Activated CD8-positive, alpha-beta memory T cell treated with anti-CD3 and anti-CD28 coated beads for 24 hours (primary cell): Measurements from ENCODE around the gene SMTNL1.

ENCODE experiments used
- DNase-seq: peaks from one replicate; pipeline ENCODE4 v3.0.0-alpha.2; 2020

The SMTNL1 gene

GRCh38 chr11:57545883-57546282 lies 8.5 kb downstream of the SMTNL1 start:
- DNase-seq, result no peak

- DNase-seq, result no peak
These were observed 9.1 kb downstream of the SMTNL1 start for GRCh38 chr11:57546451-57546850.

DNA sequence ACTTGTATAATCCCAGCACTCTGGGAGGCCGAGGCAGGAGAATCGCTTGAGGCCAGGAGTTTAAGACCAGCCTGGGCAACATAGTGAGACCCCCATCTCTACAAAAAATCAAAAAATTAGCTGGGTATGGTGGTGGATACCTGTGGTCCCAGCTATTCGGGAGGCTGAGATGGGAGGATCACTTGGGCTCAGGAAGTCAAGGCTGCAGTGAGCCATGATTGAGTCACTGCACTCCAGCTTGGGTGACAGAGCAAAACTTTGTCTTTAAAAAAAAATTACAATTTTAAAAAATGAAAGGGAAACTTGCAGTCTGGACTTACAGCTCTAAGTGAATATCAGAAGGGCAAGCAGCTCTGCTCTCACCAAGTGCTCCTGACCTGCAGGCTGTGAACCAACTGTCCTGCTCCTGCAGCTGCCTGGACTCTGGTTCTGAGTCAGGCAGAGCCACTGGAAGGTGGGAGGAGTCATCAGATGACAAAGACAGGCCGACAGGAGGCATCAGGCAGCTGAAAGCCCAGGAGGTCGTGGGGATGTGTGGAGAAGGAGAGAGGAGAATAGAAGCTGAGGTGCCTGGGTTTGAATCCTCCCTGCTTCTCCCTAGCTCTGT lies 9.6 kb downstream of the SMTNL1 start:
- no peak for DNase-seq

DNA sequence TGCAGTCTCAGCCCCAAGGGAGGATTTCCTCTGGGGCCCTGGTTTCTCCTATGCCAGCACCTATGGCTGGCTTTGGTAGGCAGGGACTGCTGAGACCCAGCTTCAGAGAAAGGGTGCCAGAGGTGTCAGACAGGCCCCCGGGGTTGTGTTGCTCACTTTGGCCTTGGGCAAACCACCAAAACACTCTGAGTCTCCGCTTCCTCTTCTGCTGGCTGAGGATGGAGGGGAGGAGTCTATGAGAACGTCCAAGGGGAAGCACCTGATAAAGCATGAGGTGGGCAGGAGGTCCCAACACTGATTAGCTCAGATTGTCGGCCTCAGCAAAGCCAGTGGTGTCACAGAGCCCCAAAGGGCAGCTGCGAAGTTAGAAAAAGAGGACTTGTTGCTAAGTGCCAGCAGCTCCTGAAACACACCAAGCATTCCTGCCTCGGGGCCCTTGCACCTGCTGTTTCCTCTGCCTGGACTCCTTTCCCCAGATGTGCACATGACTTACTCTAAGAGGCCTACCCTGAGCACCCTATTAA lies 10.5 kb downstream of the SMTNL1 start:
- no peak for DNase-seq

GRCh38 chr11:57549983-57550382 lies 12.6 kb downstream of the SMTNL1 start:
- DNase-seq, result no peak

GRCh38 chr11:57551941-57552340 lies 14.5 kb downstream of the SMTNL1 start:
- DNase-seq, result no peak

DNA sequence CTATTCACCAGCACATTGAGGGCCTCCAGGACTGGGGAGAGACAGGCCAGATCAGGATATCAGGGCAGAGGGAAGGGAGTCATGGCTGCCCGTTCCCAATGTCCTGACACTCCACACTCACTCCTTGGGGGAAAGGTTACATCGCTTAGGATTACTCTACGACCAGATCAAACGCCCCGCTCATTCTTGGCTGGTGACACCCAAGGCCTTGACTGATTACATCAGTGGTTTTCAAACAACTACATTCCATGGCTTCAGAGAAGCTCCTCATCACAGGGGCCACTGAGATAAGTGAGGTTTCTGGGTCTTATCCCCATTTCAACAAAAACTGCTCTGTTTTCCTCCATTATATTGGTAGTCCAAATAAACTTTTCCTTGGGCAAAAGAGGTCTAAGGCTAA lies 15.1 kb downstream of the SMTNL1 start:
- no peak for DNase-seq

GRCh38 chr11:57555393-57555792 lies 18.0 kb downstream of the SMTNL1 start:
- no peak for DNase-seq

GRCh38 chr11:57556041-57556440 lies 18.6 kb downstream of the SMTNL1 start:
- no peak for DNase-seq

GRCh38 chr11:57560146-57560545 lies 22.8 kb downstream of the SMTNL1 start:
- no peak for DNase-seq

DNA sequence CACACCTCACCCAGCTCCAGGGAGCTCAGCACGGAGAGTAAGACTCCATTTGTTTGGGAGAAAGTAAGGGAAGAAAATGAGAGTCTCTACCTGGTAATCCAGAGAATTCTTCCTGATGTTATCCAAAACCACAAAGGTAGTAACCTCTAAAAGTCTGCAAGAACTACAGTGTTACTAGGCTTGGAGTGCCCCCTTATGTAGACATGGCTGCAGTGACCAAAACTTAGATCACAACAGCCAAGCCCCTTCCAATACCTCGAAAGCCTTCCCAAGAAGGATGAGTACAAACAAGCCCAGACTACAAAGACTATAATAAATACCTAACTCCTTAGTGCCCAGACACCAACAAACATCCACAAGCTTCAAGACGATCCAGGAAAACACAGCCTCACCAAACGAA lies 25.2 kb downstream of the SMTNL1 start:
- no peak for DNase-seq

GRCh38 chr11:57566005-57566904 lies 28.9 kb downstream of the SMTNL1 start:
- peak; percentile 76 for DNase-seq

- no peak for DNase-seq
These were observed 29.6 kb downstream of the SMTNL1 start for GRCh38 chr11:57566905-57567514.

GRCh38 chr11:57567515-57568329 lies 30.3 kb downstream of the SMTNL1 start, which contains the start of gene UBE2L6:
Gene UBE2L6, minus strand, starts transcription at chr11:57567672. Its CDS starts 61 bp downstream, at chr11:57567611.
- DNase-seq, result peak; percentile 88

DNA sequence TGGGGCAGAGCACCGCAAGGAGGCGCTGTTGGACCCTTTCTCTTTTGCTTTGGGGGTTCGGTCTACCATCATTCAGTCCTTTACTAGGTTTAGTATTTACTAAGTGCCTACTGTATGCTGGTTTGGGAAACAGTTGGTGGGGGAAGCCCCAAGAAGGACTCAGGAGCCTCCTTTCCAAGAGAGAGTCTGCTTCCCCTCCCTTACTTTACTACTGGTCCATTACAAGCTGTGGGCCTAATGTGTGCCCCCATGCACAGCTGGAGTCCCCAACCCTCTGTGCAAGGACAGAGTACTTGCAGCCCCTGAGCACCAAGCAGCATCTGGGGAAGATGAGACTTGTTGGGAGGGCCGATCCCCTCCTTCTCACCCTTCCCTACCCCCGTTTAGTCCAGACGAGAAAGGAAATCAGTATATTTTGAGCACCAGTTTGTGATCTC lies 31.0 kb downstream of the SMTNL1 start:
- DNase-seq, result peak; percentile 97

DNA sequence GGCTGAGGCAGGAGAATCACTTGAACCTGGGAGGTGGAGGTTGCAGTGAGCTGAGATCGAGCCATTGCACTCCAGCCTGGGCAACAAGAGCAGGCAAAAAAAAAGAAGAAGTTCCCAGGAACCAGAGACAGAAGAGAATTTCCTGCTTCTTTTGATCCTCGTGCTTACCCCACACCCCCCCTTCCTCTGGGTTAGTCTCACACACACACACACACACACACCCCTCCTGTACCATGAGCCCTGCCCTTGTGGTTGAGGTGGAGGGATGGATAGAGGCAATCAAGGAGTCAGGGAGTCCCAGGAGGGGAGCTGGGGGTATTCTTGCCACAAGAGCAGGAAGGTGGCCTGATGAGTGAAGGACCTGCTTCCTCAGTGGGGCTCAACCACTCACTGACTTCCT lies 34.2 kb downstream of the SMTNL1 start:
- DNase-seq, result no peak

GRCh38 chr11:57574061-57574460 lies 36.7 kb downstream of the SMTNL1 start:
- DNase-seq, result no peak

DNA sequence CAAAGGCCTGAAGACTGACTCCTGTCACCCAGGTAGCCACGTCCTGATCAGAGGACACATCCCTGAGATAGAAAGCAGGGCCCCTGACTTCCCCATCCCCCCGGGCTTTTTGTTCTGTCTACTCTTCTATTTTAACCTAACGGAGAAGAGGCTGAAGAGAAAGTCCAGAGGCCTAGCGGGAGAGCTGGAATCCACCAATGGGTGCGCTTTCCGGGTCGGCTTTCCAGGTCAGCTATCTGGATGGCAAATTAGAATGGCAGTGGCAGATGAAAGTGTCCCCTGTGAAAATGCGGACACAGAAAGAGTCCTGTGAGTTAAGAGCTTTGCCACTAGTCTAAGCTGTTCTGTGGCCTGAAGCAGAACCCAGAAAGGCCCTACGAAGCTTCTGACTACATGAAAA lies 46.9 kb downstream of the SMTNL1 start:
- DNase-seq, result no peak

DNA sequence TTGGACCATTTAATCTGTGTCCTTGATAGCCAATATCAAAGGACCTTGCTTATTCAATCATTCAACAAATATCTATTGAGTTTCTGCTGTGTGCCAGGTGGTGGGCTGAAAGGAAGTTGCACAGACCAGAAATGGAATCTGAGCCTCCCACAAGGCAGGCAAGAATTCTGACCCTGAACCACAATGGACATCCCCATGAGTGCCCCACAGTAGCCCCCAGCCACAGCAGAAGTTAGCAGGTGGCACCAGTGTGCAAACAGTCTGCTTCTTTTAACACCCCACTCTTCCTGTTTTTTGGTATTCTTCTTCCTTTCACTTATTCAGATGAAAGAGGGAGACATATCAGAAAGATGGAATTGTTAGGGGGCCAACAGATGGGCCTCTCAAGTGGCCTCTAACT lies 47.9 kb downstream of the SMTNL1 start:
- no peak for DNase-seq

DNA sequence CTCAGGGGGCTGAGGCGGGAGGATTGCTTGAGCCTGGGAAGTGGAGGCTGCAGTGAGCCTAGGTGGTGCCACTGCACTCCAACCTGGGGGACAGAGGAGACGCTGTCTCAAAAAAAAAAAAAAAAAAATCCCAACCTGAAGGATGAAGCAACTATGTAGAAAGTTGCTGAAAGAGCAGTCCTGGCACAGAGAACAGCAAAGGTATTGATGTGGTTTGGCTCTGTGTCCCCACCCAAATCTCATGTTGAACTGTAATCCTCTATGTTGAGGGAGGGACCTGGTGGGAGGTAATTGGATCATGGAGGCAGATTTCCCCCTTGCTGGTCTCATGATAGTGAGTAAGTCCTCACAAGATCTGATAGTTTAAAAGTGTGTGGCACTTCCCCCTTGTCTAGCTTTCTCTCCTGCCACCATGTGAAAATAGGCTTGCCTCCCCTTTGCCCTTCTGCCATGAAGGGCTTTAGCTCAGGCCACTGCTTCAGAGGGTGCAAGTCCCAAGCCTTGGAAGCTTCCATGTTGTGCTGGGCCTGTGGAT lies 49.4 kb downstream of the SMTNL1 start:
- DNase-seq, result no peak

DNA sequence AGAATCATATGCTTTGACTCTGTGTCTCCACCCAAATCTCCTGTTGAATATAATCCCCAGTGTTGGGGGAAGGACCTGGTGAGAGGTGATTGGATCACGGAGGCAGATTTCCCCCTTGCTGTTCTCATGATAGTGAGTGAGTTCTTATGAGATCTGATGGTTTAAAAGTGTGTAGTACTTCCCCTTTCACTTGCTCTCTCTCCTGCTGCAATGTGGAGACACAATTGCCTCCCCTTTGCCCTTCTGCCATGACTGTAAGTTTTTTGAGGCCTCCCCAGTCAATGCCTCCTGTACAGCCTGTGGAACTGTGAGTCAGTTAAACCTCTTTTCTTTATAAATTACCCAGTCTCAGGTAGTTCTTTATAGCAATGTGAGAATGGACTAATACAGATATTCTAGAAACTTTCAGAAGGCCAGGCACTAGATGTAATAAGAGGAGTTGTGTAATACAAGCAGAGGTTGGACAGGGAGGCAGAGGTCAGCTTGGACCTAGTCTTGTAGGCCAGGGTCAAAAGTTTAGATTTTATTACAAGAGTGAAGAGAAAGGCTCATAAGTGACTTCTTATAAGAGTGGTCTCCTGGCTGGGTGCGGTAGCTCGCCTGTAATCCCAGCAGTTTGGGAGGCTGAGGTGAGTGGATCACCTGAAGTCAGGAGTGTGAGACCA lies 50.8 kb downstream of the SMTNL1 start:
- DNase-seq, result no peak
